ENCODE results near the gene APOH. TPM values are rescaled to one million over a fixed set of nuclear protein-coding genes. Genes with fewer than 3 reads are reported as not detected.

Gene APOH
- total and polyA plus RNA-seq, 2 of the 13 experiments (the other 11 are each of a cell fraction or from before 2014, with no cell fraction given) = 4,846 to 5,748 TPM

- no peak for TF ChIP-seq ZNF207 (IDR thresholded peaks at IDR 0.05; ENCODE audit: borderline replicate concordance)
- no peak for TF ChIP-seq MED8 (CRISPR knock-in tag; IDR thresholded peaks at IDR 0.05; ENCODE audit: insufficient replicate concordance)
- TF ChIP-seq NR2C2 (CRISPR knock-in tag; IDR thresholded peaks at IDR 0.05; ENCODE audit: borderline replicate concordance) = no peak; the same call in 1 of the 2 replicates
- no peak for TF ChIP-seq ZNF430 (CRISPR knock-in tag; IDR thresholded peaks at IDR 0.05)
- TF ChIP-seq ZNF234 (CRISPR knock-in tag; conservative IDR thresholded peaks at IDR 0.05) = no peak
- no peak for TF ChIP-seq ZNF574 (CRISPR knock-in tag; IDR thresholded peaks at IDR 0.05)
- TF ChIP-seq JUNB (CRISPR knock-in tag; IDR thresholded peaks at IDR 0.05; ENCODE audit: borderline replicate concordance) = no peak
- no peak for TF ChIP-seq HDAC6 (IDR thresholded peaks at IDR 0.05; ENCODE audit: low read depth, low read length)
- no peak for TF ChIP-seq PITX1 (CRISPR knock-in tag; IDR thresholded peaks at IDR 0.05)
- TF ChIP-seq CSRNP2 (CRISPR knock-in tag; conservative IDR thresholded peaks at IDR 0.05; ENCODE audit: low read depth) = no peak
- no peak for TF ChIP-seq SETDB1 (CRISPR knock-in tag; IDR thresholded peaks at IDR 0.05; ENCODE audit: borderline replicate concordance)
- TF ChIP-seq, protein P1, sequence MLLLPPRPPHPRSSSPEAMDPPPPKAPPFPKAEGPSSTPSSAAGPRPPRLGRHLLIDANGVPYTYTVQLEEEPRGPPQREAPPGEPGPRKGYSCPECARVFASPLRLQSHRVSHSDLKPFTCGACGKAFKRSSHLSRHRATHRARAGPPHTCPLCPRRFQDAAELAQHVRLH (CRISPR knock-in tag; IDR thresholded peaks at IDR 0.05; ENCODE audit: borderline replicate concordance, low read depth) = no peak
- TF ChIP-seq MTF1 (CRISPR knock-in tag; IDR thresholded peaks at IDR 0.05) = no peak
- no peak for TF ChIP-seq TCF12 (IDR thresholded peaks at IDR 0.05)
- 0 out of 2 replicates have a peak, but pooled peaks have one; percentile 40 for TF ChIP-seq TCF12 (CRISPR knock-in tag; IDR thresholded peaks at IDR 0.05)
- TF ChIP-seq GZF1 (CRISPR knock-in tag; IDR thresholded peaks at IDR 0.05) = no peak
- no peak for TF ChIP-seq ZNF326 (CRISPR knock-in tag; IDR thresholded peaks at IDR 0.05; ENCODE audit: borderline replicate concordance)
- TF ChIP-seq ZNF256 (CRISPR knock-in tag; conservative IDR thresholded peaks at IDR 0.05) = no peak
- TF ChIP-seq ARID2 (CRISPR knock-in tag; IDR thresholded peaks at IDR 0.05; ENCODE audit: borderline replicate concordance) = no peak
- peak; percentile 97 for TF ChIP-seq FOXA3 (CRISPR knock-in tag; IDR thresholded peaks at IDR 0.05)
- TF ChIP-seq ZNF382 (CRISPR knock-in tag; IDR thresholded peaks at IDR 0.05; ENCODE audit: borderline replicate concordance) = no peak
- no peak for TF ChIP-seq ZNF44 (CRISPR knock-in tag; IDR thresholded peaks at IDR 0.05)
- TF ChIP-seq DNMT1 (CRISPR knock-in tag; IDR thresholded peaks at IDR 0.05) = no peak
- TF ChIP-seq FOXJ3 (CRISPR knock-in tag; IDR thresholded peaks at IDR 0.05; ENCODE audit: borderline replicate concordance) = peak; percentile 97; the same call in 1 of the 2 replicates
- TF ChIP-seq, protein P2, sequence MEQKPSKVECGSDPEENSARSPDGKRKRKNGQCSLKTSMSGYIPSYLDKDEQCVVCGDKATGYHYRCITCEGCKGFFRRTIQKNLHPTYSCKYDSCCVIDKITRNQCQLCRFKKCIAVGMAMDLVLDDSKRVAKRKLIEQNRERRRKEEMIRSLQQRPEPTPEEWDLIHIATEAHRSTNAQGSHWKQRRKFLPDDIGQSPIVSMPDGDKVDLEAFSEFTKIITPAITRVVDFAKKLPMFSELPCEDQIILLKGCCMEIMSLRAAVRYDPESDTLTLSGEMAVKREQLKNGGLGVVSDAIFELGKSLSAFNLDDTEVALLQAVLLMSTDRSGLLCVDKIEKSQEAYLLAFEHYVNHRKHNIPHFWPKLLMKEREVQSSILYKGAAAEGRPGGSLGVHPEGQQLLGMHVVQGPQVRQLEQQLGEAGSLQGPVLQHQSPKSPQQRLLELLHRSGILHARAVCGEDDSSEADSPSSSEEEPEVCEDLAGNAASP (CRISPR knock-in tag; IDR thresholded peaks at IDR 0.05; ENCODE audit: borderline replicate concordance) = peak; percentile 66; the same call in 1 of the 2 replicates
- TF ChIP-seq FIP1L1 (IDR thresholded peaks at IDR 0.05; ENCODE audit: borderline replicate concordance, insufficient read depth, low read depth, low read length) = no peak
Measured at GRCh38 chr17:66235377-66235994, 6.3 kb upstream of the APOH start (continued).

All from HepG2 (cell line).